HepG2 (cell line): Measurements from ENCODE around the gene DOCK2. TPM values are rescaled to one million over a fixed set of nuclear protein-coding genes. Genes with fewer than 3 reads are reported as not detected.

Experiments
- ATAC-seq: fragments of 200-7000 bp; cut with Tn5 transposase; 3 replicates; pipeline ENCODE4 v1.9.1; 2020; ENCODE audit warnings: mild to moderate bottlenecking, moderate library complexity
- BruUV-seq: library from RNA; stranded (reverse); fragments of 400-500 nt; replicated peaks from 2 replicates; lab custom pipeline; 2021; lab: Mats Ljungman, UMichigan
- CTCF ChIA-PET: fragments of 300-600 bp; formaldehyde crosslinking; extraction: SDS; loops from one replicate; lab custom pipeline; 2021; ENCODE audit warnings: low total read pairs, inconsistent platforms, low intra/inter-chr PET ratio; lab: Yijun Ruan, JAX
- POLR2A ChIA-PET: fragments of 350-600 bp; sonication (Branson Sonifier 250); formaldehyde crosslinking; loops from one replicate; lab custom pipeline; 2020; ENCODE audit warnings: antibody characterized with exemption, inconsistent platforms; lab: Yijun Ruan, JAX
- DNase-seq: peaks from one replicate; pipeline ENCODE4 v3.0.0-alpha.2; 2015; ENCODE audit warnings: low spot score
- FAIRE-seq: peaks from 3 replicates; lab custom pipeline; 2011; peaks lifted over from hg19 to GRCh38; lab: Jason Lieb, UNC
- H2AFZ ChIP-seq: one replicate; pipeline ENCODE4 v1.6.1; 2011; ENCODE audit warnings: low read length, inconsistent platforms
- H3K27ac ChIP-seq: fragments of 300-600 bp; 3 replicates; pipeline ENCODE4 v1.8.0; 2011; ENCODE audit warnings: mixed run types, mild to moderate bottlenecking, mixed read lengths, low read length, inconsistent platforms; ENCODE audit not compliant: insufficient read depth; ENCODE audit errors: extremely low read length
- H3K27me3 ChIP-seq, 2 experiments: fragments of 200-600 bp in 1 of 2; 2 replicates in 1 of 2; 3 replicates in 1 of 2; pipeline versions ENCODE4 v1.6.0 to v1.8.0; 2011; ENCODE audit warnings: low read length in 2 of 2, mild to moderate bottlenecking in 2 of 2, moderate library complexity in 2 of 2, inconsistent platforms in 1 of 2; ENCODE audit not compliant: insufficient read depth in 2 of 2, control insufficient read depth in 1 of 2
- H3K36me3 ChIP-seq, 2 experiments: fragments of 200-600 bp in 1 of 2; replicated peaks in 1 of 2; 2 replicates in 1 of 2; 3 replicates in 1 of 2; pipeline versions ENCODE4 v1.5.1 to v1.8.0; 2011; ENCODE audit warnings: low read length in 2 of 2, inconsistent platforms in 1 of 2; ENCODE audit not compliant: insufficient read depth in 2 of 2, control insufficient read depth in 1 of 2
- H3K4me1 ChIP-seq: 2 replicates; pipeline ENCODE4 v1.5.1; 2012; ENCODE audit warnings: low read length, inconsistent platforms; ENCODE audit not compliant: insufficient read depth
- H3K4me2 ChIP-seq: 2 replicates; pipeline ENCODE4 v1.6.0; 2011; ENCODE audit warnings: low read depth, low read length, inconsistent platforms
- H3K4me3 ChIP-seq, 3 experiments: fragments of 200-600 bp in 1 of 3; sonication (generic), shearing (Covaris generic) in 1 of 3; replicated peaks in 1 of 3; 2 replicates each; pipeline ENCODE4 v1.5.1; 2011 to 2016; ENCODE audit warnings: low read length in 3 of 3, inconsistent platforms in 2 of 3, low read depth in 2 of 3, mild to moderate bottlenecking in 2 of 3, control low read depth in 1 of 3, mixed read lengths in 1 of 3; ENCODE audit not compliant: insufficient read depth in 1 of 3
- H3K79me2 ChIP-seq: one replicate; pipeline ENCODE4 v1.6.1; 2011; ENCODE audit warnings: low read length, inconsistent platforms; ENCODE audit not compliant: insufficient read depth
- H3K9ac ChIP-seq: 2 replicates; pipeline ENCODE4 v1.6.0; 2011; ENCODE audit warnings: mild to moderate bottlenecking, low read depth, low read length, inconsistent platforms; ENCODE audit not compliant: insufficient read depth
- H3K9me3 ChIP-seq: 2 replicates; pipeline ENCODE4 v1.5.1; 2012; ENCODE audit warnings: mild to moderate bottlenecking, low read length
- H4K20me1 ChIP-seq: 2 replicates; pipeline ENCODE4 v1.6.0; 2011; ENCODE audit warnings: inconsistent platforms, mild to moderate bottlenecking, low read length, moderate library complexity; ENCODE audit not compliant: insufficient read depth
- ATF2 ChIP-seq: sonication (generic); formaldehyde crosslinking; IDR thresholded peaks from 2 replicates; pipeline ENCODE4 v1.4.0; 2020; ENCODE audit warnings: missing genetic modification reagents
- FOXO1 ChIP-seq: sonication (generic); formaldehyde crosslinking; IDR thresholded peaks from 2 replicates; pipeline ENCODE4 v1.4.0; 2020; ENCODE audit warnings: missing genetic modification reagents
- HDAC1 ChIP-seq: sonication (generic); formaldehyde crosslinking; IDR thresholded peaks from 2 replicates; pipeline ENCODE4 v1.5.1; 2020; ENCODE audit warnings: mild to moderate bottlenecking, missing genetic modification reagents
- NAIF1 ChIP-seq: sonication (generic); formaldehyde crosslinking; IDR thresholded peaks from 2 replicates; pipeline ENCODE4 v1.5.0; 2020; ENCODE audit warnings: mild to moderate bottlenecking, missing genetic modification reagents, borderline replicate concordance
- RELA ChIP-seq: sonication (generic); formaldehyde crosslinking; IDR thresholded peaks from 2 replicates; pipeline ENCODE4 v1.4.0; 2020; ENCODE audit warnings: missing genetic modification reagents
- ZNF639 ChIP-seq: conservative IDR thresholded peaks from 2 replicates; pipeline ENCODE4 v1.6.1; 2018; ENCODE audit warnings: missing genetic modification reagents
- ZNF775 ChIP-seq: sonication (generic); formaldehyde crosslinking; IDR thresholded peaks from 2 replicates; pipeline ENCODE4 v1.4.0; 2020; ENCODE audit warnings: missing genetic modification reagents, mild to moderate bottlenecking, moderate library complexity, borderline replicate concordance
- WGBS: methylation state at CpG from one replicate; pipeline ENCODE4 v1.1.6; 2017; ENCODE audit warnings: low lambda C conversion rate; 5-methylcytosine and 5-hydroxymethylcytosine counted together
- in situ Hi-C: cut with HindIII; loops from 2 replicates; pipeline ENCODE4 v1.10.0; 2017; ENCODE audit warnings: low pct_unique_long_range_greater_than_20kb; ENCODE audit not compliant: extremely low pct_ligation_motif_present
- intact Hi-C: fragments of 100-400 bp; cut with micrococcal nuclease; formaldehyde crosslinking; loops from one replicate; pipeline ENCODE4 v1.10.0; 2022; ENCODE audit not compliant: unreplicated experiment
- polyA plus RNA-seq, 8 experiments: library from polyadenylated mRNA; depleted of rRNA in 3 of 8; stranded (reverse) in 7 of 8; unstranded in 1 of 8; fragments of >200 nt; fragmentation: Illumina TruSeq in 4 of 8; extraction: Trizol in 4 of 8; gene quantifications; 2 replicates each; pipeline versions ENCODE4 v1.2.1 to v1.2.3, GENCODE V29; 2011 to 2016; ENCODE audit warnings: low read depth in 4 of 8, missing spikeins in 1 of 8, mixed read lengths in 1 of 8; ENCODE audit not compliant: insufficient read depth in 1 of 8
- total RNA-seq, 5 experiments: library from RNA; depleted of rRNA; stranded (reverse); fragments of >200 nt; fragmentation: Illumina TruSeq; extraction: Trizol; gene quantifications; 2 replicates each; pipeline ENCODE4 v1.2.3, GENCODE V29; 2016; ENCODE audit warnings: low read depth in 1 of 5

DOCK2 gene
- total and polyA plus RNA-seq, 2 of the 13 experiments (the other 11 are each of a cell fraction or from before 2014, with no cell fraction given): not detected

GRCh38 chr5:169809281-169809680, 172.2 kb downstream of the DOCK2 start:
- no peaks in the 10 kb centered on the region for H3K9me3 ChIP-seq
- no peaks in the 10 kb centered on the region for H3K4me1 ChIP-seq
- POLR2A ChIA-PET: no interaction called here
- H3K27ac ChIP-seq: no peak overlapping the region
- ATAC-seq (no peak), DNase-seq (no peak), FAIRE-seq (no peak)
- H4K20me1 ChIP-seq: no peaks in the 10 kb centered on the region
- no TSS peak for BruUV-seq
- H3K79me2 ChIP-seq: no peaks in the 10 kb centered on the region
- no peak overlapping the region for H3K4me3 ChIP-seq
- no peaks in the 10 kb centered on the region; a peak in 1 of 5 replicates for H3K27me3 ChIP-seq
- H3K9ac ChIP-seq: no peak overlapping the region
- WGBS: 2% methylated on average over 5 of the region's 5 CpGs
- CTCF ChIA-PET: no interaction called here
- no peak overlapping the region for H3K4me2 ChIP-seq
- in situ Hi-C loops (no loop called here), intact Hi-C loops (no loop called here)
- no peaks in the 10 kb centered on the region for H3K36me3 ChIP-seq
- no peak for TF ChIP-seq HDAC1 (CRISPR knock-in tag)
- TF ChIP-seq RELA (CRISPR knock-in tag): no peak
- TF ChIP-seq ZNF639: no peak
- no peak for TF ChIP-seq ATF2 (CRISPR knock-in tag)
- TF ChIP-seq NAIF1: no peak
- H2AFZ ChIP-seq: no peak overlapping the region

- Histone ChIP-seq H3K27me3 (no peaks in the 10 kb centered on the region; a peak in 1 of 5 replicates), H3K27ac (no peak overlapping the region), H4K20me1 (no peaks in the 10 kb centered on the region), H2AFZ (no peak overlapping the region), H3K4me1 (no peaks in the 10 kb centered on the region), H3K9me3 (no peaks in the 10 kb centered on the region), H3K9ac (no peak overlapping the region), H3K4me3 (no peak overlapping the region), H3K79me2 (no peaks in the 10 kb centered on the region), H3K4me2 (no peak overlapping the region), H3K36me3 (no peaks in the 10 kb centered on the region)
- ATAC-seq (no peak), DNase-seq (no peak), FAIRE-seq (no peak)
- POLR2A ChIA-PET: no interaction called here
- no peak for TF ChIP-seq FOXO1 (CRISPR knock-in tag)
- no peak for TF ChIP-seq ZNF775 (CRISPR knock-in tag)
- CTCF ChIA-PET: no interaction called here
- intact Hi-C loops (no loop called here), in situ Hi-C loops (no loop called here)
- BruUV-seq: no TSS peak
- 51% methylated on average over 5 of the region's 5 CpGs for WGBS
These were observed 173.4 kb downstream of the DOCK2 start for GRCh38 chr5:169810524-169810923.
